ENCODE measurements around the gene FAM135A.

GRCh38 chr6:70575899-70576495, 162.7 kb downstream of the FAM135A start:
- TF ChIP-seq SPI1 (IDR thresholded peaks at IDR 0.05; ENCODE audit: borderline replicate concordance, low read depth) (no peak), POLR2AphosphoS5 (IDR thresholded peaks at IDR 0.05; ENCODE audit: low read depth) (no peak), CTCF (IDR thresholded peaks at IDR 0.05; ENCODE audit: insufficient read depth, low read length) (no peak), GABPA (IDR thresholded peaks at IDR 0.05; ENCODE audit: low read depth) (no peak)
- TF ChIP-seq, protein P1, sequence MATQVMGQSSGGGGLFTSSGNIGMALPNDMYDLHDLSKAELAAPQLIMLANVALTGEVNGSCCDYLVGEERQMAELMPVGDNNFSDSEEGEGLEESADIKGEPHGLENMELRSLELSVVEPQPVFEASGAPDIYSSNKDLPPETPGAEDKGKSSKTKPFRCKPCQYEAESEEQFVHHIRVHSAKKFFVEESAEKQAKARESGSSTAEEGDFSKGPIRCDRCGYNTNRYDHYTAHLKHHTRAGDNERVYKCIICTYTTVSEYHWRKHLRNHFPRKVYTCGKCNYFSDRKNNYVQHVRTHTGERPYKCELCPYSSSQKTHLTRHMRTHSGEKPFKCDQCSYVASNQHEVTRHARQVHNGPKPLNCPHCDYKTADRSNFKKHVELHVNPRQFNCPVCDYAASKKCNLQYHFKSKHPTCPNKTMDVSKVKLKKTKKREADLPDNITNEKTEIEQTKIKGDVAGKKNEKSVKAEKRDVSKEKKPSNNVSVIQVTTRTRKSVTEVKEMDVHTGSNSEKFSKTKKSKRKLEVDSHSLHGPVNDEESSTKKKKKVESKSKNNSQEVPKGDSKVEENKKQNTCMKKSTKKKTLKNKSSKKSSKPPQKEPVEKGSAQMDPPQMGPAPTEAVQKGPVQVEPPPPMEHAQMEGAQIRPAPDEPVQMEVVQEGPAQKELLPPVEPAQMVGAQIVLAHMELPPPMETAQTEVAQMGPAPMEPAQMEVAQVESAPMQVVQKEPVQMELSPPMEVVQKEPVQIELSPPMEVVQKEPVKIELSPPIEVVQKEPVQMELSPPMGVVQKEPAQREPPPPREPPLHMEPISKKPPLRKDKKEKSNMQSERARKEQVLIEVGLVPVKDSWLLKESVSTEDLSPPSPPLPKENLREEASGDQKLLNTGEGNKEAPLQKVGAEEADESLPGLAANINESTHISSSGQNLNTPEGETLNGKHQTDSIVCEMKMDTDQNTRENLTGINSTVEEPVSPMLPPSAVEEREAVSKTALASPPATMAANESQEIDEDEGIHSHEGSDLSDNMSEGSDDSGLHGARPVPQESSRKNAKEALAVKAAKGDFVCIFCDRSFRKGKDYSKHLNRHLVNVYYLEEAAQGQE (IDR thresholded peaks at IDR 0.05; ENCODE audit: insufficient replicate concordance, low read depth) = no peak

Data from HL-60 (cell line).